Stimulated activated CD4-positive, alpha-beta T cell treated with anti-CD3 and anti-CD28 coated beads, Interleukin-2, amount 100 ng/mL, for 24 hours (primary cell): Measurements from ENCODE around the gene CFDP1.

Source experiments
- DNase-seq, 2 donors: peaks; one replicate each; pipeline ENCODE4 v3.0.0-alpha.2; 2020

Gene CFDP1

GRCh38 chr16:75263291-75263962, 169.9 kb downstream of the CFDP1 start:
- DNase-seq = no peak

DNA sequence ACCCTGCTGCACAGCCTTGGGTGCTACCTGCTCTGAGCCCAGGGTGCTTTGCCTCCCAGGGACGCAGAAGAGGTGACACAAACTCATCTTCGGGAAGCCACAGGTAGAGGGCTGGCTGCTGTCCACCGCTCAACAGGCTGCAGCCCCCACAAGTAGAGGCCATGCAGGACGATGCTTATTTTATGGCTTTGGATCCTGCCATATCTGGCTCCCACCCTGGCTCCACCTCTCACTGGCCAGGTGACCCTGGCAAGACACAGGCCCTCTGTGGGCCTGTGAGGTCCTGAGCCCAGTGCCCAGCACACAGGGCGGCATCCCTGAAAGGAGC, 170.5 kb downstream of the CFDP1 start:
- no peak for DNase-seq

DNA sequence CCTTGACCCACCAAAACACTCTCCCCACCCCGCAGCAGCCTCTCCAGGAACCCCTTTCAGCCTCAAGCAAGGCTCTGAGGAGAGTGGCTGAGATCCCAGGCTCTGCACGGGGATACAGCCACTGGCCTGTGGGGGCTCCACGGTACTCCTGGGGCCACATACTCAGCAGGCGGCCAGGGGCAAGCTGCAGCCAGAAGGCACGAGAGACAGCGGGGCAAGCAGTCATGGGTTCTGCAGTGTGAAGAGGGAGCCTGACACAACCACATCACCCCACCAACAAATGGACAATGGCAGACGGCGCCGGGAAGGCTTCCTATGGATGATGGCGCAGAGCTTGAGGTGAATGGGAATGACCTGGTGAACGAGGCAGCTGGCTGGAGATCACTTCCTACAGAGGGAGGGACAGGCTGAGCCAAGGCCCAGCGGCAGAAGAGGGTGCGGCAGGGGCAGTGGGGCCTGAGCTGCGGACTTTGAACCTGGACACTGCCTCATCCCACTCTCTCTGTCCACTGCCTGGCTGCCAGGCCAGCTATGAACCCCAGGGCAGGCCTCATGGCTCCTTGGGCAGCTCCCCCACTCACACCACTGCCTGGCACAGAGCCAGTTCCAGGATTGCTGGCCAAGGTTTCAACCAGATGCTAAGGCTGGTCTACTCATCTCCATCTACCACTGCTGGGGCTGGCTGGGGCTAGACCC, 171.1 kb downstream of the CFDP1 start:
- no peak for DNase-seq

DNA sequence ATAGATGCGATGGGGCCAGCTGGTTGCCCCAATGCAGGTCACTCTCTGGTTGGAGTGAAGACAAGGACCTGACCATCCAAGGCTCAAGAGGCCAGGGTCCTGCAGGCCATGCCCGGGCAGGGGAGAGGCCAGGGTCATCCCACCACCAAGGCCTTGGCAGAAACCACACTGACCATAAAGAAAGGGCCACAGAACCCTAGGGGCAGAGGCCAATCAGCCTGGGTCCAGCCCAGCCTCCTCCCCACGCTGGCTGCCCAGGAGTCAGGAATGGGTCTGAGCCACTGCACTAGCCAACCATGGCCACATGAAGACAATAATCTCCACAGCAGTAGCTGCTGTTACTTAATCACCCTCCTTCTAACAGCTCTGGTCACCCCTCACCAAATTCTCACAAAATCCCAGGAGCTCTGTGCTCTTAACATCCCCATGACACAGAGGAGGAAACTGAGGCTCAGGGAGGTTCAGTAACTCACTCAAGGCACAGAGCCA, 171.7 kb downstream of the CFDP1 start:
- DNase-seq = no peak

DNA sequence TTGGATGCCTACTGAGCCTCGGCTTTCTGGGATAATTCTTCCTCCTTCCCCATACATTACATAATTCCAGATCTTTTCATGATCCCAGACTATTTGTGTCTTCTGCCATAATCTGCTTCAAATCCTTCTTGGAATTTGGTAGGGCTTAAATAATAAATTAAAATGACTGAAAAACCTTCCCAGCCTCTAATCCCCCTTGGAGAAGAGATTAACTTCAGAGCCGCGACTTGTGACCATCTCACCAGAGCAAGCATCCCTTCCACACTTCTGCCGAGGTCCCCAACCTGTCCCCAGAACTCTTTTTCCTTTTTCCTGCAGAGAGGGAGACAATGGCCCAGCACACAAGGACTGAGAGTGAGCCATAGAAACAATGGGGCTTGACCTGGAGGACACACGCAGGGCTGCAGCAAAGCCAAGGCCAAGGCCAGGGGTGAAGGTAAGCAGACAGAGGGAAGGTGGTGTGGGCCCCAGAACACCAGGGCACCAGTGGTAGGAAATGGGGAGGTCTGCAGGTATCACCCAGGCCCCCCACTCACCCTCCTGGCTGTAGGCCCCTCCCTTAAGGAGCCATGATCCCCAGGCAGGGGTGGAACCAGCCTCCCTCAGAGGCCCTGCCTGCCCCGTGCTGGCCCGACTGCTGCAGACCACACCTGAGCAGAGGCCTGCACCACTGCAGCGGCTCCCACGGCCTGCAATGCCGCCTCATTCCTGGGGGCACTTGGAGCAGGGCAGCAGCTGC, 172.3 kb downstream of the CFDP1 start:
- no peak for DNase-seq

- DNase-seq = no peak
These were observed 174.5 kb downstream of the CFDP1 start for GRCh38 chr16:75258807-75259141.

- no peak for DNase-seq
These were observed 175.2 kb downstream of the CFDP1 start for GRCh38 chr16:75257886-75258806.

- DNase-seq = no peak
These were observed 176.5 kb downstream of the CFDP1 start for GRCh38 chr16:75256696-75257343.

DNA sequence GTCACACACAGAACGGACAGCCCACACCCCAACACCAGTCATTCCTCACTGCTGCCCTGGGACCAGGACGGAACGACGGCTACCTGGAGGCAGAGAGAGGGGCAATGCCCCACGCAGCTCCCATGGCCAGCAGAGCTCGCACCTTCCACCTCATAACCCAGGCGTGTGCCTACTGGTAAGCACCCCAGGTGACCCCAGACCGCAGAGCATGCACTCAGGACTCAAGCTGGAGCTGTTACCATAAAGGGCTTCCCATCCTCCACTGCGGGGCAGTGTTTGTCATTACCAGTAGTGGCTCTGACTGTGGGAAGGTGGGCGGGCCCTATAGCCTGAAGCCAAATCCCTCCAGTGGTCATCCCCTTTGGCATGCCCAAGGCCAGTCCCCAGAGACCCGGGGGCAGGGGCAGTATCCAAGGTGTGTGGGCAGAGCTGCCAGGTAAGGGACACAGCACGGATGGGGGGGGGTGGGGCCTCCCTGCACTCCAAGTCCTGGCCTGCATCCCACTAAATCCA, 177.2 kb downstream of the CFDP1 start:
- DNase-seq = no peak

DNA sequence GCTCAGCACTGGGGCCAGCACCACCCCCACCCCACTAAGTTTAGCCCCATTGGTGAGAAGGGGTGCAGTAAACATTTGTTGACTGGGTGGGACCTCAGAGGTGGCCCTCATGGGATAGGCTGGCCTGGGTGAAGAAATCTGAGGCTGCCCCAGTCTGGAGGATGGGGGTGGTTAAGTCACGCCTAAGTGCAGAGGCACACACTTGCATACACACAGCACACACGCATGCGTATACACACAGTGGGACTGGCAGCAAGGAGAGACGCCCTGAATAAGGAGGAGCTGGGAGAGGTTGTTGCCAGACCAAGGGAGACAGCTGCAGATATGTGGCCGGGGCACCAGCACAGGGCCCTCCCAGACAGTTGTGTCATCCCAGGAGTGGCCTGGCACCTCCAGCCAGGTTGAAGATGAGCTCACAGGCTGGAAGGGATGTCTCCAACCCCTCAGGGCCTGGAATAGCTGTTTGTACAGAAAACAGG, 178.9 kb downstream of the CFDP1 start:
- DNase-seq = no peak

GRCh38 chr16:75252946-75253911, 180.1 kb downstream of the CFDP1 start:
- no peak for DNase-seq

- no peak for DNase-seq
These were observed 181.0 kb downstream of the CFDP1 start for GRCh38 chr16:75252049-75252864.

- peak in 1 of 2 donors; percentile 54 for DNase-seq
These were observed 181.8 kb downstream of the CFDP1 start, which contains the start of gene BCAR1 for GRCh38 chr16:75251280-75252048. Gene BCAR1 (minus strand): TSS chr16:75251624. CDS start chr16:75251482, 142 bp downstream.

- DNase-seq = peak in 1 of 2 donors; percentile 28
These were observed 182.5 kb downstream of the CFDP1 start for GRCh38 chr16:75250809-75251279.

- no peak for DNase-seq
These were observed 183.1 kb downstream of the CFDP1 start for GRCh38 chr16:75250089-75250808.

- no peak for DNase-seq
These were observed 183.9 kb downstream of the CFDP1 start for GRCh38 chr16:75249441-75249840.

DNA sequence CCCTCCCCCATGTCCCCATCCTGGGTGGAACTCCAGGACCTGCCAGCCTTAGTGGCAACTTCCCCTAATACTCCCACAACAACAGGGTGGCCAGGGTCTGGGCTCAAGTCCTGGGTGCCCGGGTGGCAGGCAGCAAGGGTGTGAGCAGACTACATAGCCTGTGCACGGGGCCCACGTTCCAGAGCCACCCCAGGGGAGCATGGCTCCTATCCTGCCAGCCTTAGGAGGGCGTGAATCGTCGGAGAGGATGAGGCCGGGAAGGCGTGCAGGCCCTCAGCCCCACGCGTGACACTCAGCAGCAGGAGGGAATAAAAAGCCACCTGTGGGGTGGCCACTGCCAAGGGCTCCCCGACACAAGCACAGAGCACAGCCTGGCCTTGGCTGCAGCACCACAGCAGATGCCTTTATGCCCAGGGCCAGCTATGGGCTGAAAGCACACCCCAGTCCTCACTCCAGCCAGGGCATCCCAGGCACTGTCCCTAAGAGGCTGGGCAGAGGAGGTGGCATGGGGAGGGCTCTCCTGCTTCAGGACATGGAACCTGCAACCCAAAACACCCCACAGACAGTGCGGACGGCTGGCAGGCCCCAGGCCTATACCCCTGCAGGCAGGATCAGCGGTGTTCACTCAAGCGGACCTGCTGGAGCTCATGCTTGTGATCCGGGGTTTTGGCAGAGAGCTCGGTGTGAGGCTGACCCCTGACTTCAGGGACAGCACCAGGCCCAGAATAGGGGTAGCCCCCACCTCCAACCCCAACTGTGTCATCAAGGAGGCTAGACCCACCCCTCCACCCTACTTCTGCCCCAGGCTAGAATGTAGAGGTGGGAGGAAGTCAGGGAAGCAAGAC, 184.5 kb downstream of the CFDP1 start:
- DNase-seq = no peak
